ENCODE measurements around the gene MAP2K5.

The MAP2K5 gene

DNA sequence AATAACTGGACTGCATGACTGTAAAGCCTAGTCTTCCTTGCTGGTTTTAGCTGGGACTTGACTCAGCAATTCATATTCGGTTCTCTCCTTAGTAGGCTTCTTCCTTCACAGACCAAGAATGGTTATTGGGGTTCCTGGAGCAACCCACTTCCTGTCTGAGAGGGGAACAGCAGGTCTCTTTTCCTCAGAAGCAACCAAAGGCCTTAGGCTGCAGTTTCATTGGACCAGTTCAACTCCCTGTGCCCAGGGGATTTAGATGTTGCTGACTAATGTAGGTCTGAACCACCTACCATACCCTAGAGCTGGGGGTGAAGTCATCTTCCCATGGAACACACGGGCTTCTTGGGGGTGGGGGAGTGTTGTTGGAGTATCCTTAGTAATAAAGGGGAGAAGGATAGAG, 198.8 kb downstream of the MAP2K5 start:
- no peak overlapping the region for H3K9ac ChIP-seq (ENCODE audit: low read length)
- TF ChIP-seq EZH2 (IDR thresholded peaks at IDR 0.05; ENCODE audit: borderline replicate concordance, low read length) (no peak), CTCF (IDR thresholded peaks at IDR 0.05; ENCODE audit: low read length) (no peak)
- peaks cover 30% of the 10 kb centered on the region for H3K4me1 ChIP-seq (ENCODE audit: insufficient read depth, low read length, severe bottlenecking)
- no peaks in the 10 kb centered on the region for H3K79me2 ChIP-seq (ENCODE audit: insufficient read depth, low read length)
- H3K9me3 ChIP-seq (ENCODE audit: low read length), result no peaks in the 10 kb centered on the region
- no peak overlapping the region for H3K4me2 ChIP-seq (ENCODE audit: low read length)
- no peaks in the 10 kb centered on the region for H3K27me3 ChIP-seq (ENCODE audit: insufficient read depth, low read length)
- no peaks in the 10 kb centered on the region for H3K36me3 ChIP-seq (ENCODE audit: insufficient read depth, low read length)
- H3K4me3 ChIP-seq (ENCODE audit: low read depth, low read length, poor library complexity, severe bottlenecking), result no peak overlapping the region
- H2AFZ ChIP-seq (ENCODE audit: low read length), result no peak overlapping the region
- no peaks in the 10 kb centered on the region for H3F3A ChIP-seq (ENCODE audit: insufficient read depth, low read length)
- no peaks in the 10 kb centered on the region for H3K9me2 ChIP-seq (ENCODE audit: low read depth, low read length)
- H3K27ac ChIP-seq (ENCODE audit: low read depth, low read length, poor library complexity, severe bottlenecking), result no peak overlapping the region
- H4K20me1 ChIP-seq (ENCODE audit: insufficient read depth, low read length), result no peaks in the 10 kb centered on the region

- no peaks in the 10 kb centered on the region for H3K27me3 ChIP-seq (ENCODE audit: insufficient read depth, low read length)
- TF ChIP-seq EZH2 (IDR thresholded peaks at IDR 0.05; ENCODE audit: borderline replicate concordance, low read length), result no peak
- no peak for TF ChIP-seq CTCF (IDR thresholded peaks at IDR 0.05; ENCODE audit: low read length)
- H3K9me2 ChIP-seq (ENCODE audit: low read depth, low read length), result no peaks in the 10 kb centered on the region
- H3K36me3 ChIP-seq (ENCODE audit: insufficient read depth, low read length), result no peaks in the 10 kb centered on the region
- peaks cover 32% of the 10 kb centered on the region for H3K4me1 ChIP-seq (ENCODE audit: insufficient read depth, low read length, severe bottlenecking)
- H3K9me3 ChIP-seq (ENCODE audit: low read length), result no peaks in the 10 kb centered on the region
- no peak overlapping the region for H3K27ac ChIP-seq (ENCODE audit: low read depth, low read length, poor library complexity, severe bottlenecking)
- H3K9ac ChIP-seq (ENCODE audit: low read length), result no peak overlapping the region
- H3F3A ChIP-seq (ENCODE audit: insufficient read depth, low read length), result no peaks in the 10 kb centered on the region
- H4K20me1 ChIP-seq (ENCODE audit: insufficient read depth, low read length), result no peaks in the 10 kb centered on the region
- H3K79me2 ChIP-seq (ENCODE audit: insufficient read depth, low read length), result no peaks in the 10 kb centered on the region
- H3K4me2 ChIP-seq (ENCODE audit: low read length), result no peak overlapping the region
- no peak overlapping the region for H3K4me3 ChIP-seq (ENCODE audit: low read depth, low read length, poor library complexity, severe bottlenecking)
- H2AFZ ChIP-seq (ENCODE audit: low read length), result no peak overlapping the region
These were observed 201.1 kb downstream of the MAP2K5 start for GRCh38 chr15:67743558-67743957.

DNA sequence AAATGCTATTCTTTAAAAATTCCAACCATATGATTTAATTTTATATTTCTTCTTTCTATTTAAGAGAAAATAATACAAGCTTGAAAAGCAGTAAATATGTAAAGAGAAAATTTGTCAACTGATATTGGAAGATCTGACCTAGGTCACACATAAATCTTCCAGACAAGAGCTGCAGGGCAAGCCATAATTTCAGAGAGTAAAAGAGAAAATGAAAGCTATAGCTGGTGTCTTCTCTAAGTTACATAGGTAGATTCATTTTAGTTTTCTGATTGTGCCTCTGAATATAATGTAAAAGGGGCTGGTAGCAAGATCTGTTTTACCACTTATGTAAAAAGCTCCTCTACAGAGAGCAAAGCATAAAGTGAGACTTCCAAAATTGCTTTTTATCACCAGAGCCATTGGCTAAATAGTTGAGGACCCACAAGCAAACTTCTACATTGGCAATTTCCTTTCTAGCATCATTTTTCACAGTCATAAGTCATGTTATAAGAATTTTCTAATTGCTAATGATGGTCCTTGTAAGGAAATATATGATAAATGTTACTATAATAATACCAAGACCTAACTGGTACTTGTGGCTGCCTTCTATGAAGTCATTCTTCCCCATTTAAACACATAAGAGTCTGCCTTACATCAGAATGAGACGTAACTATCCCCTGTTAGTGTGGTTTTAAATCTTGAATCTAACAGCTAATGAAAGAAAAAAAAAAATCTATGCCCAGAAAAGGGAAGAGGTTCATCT, 202.0 kb downstream of the MAP2K5 start:
- no peak overlapping the region for H3K4me3 ChIP-seq (ENCODE audit: low read depth, low read length, poor library complexity, severe bottlenecking)
- peak overlapping the region; percentile 1 for H3K27ac ChIP-seq (ENCODE audit: low read depth, low read length, poor library complexity, severe bottlenecking)
- H3K4me2 ChIP-seq (ENCODE audit: low read length), result peak overlapping the region; percentile 26; the same call in 1 of the 2 replicates
- no peaks in the 10 kb centered on the region for H3K79me2 ChIP-seq (ENCODE audit: insufficient read depth, low read length)
- H3K27me3 ChIP-seq (ENCODE audit: insufficient read depth, low read length), result no peaks in the 10 kb centered on the region
- H3K36me3 ChIP-seq (ENCODE audit: insufficient read depth, low read length), result no peaks in the 10 kb centered on the region
- TF ChIP-seq CTCF (IDR thresholded peaks at IDR 0.05; ENCODE audit: low read length) (no peak), EZH2 (IDR thresholded peaks at IDR 0.05; ENCODE audit: borderline replicate concordance, low read length) (no peak)
- H3K9ac ChIP-seq (ENCODE audit: low read length), result peak overlapping the region; percentile 0; the same call in 1 of the 2 replicates
- no peaks in the 10 kb centered on the region for H3K9me2 ChIP-seq (ENCODE audit: low read depth, low read length)
- no peak overlapping the region for H2AFZ ChIP-seq (ENCODE audit: low read length)
- no peaks in the 10 kb centered on the region for H3K9me3 ChIP-seq (ENCODE audit: low read length)
- no peaks in the 10 kb centered on the region for H4K20me1 ChIP-seq (ENCODE audit: insufficient read depth, low read length)
- no peaks in the 10 kb centered on the region for H3F3A ChIP-seq (ENCODE audit: insufficient read depth, low read length)
- H3K4me1 ChIP-seq (ENCODE audit: insufficient read depth, low read length, severe bottlenecking), result peaks cover 33% of the 10 kb centered on the region

Measured in OCI-LY1 (cell line).